ENCODE data around the gene MSL3B.

DNA sequence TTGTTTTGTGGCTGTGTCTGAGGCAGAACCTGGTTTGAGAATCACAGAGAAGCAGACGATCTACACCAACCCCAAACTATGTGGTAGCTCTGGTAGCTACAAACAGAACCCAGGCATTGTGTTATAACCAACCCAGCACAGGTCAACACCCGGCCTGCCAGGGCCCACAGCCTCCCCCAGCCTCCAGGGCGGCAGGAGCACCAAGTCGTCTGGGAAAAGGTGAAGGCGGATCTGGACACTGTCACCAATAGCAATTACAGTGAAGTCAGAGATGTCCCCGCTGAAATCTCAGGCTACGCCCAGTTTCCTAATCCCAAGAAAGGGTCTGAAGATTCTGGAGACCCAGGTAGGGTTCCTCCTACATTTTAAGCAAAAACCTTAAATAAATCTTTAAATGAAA, 17.4 kb downstream of the MSL3B start:
- TF ChIP-seq, protein P1, sequence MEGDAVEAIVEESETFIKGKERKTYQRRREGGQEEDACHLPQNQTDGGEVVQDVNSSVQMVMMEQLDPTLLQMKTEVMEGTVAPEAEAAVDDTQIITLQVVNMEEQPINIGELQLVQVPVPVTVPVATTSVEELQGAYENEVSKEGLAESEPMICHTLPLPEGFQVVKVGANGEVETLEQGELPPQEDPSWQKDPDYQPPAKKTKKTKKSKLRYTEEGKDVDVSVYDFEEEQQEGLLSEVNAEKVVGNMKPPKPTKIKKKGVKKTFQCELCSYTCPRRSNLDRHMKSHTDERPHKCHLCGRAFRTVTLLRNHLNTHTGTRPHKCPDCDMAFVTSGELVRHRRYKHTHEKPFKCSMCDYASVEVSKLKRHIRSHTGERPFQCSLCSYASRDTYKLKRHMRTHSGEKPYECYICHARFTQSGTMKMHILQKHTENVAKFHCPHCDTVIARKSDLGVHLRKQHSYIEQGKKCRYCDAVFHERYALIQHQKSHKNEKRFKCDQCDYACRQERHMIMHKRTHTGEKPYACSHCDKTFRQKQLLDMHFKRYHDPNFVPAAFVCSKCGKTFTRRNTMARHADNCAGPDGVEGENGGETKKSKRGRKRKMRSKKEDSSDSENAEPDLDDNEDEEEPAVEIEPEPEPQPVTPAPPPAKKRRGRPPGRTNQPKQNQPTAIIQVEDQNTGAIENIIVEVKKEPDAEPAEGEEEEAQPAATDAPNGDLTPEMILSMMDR (IDR thresholded peaks at IDR 0.05; ENCODE audit: low read depth, low read length): no peak
- TF ChIP-seq POLR2A (IDR thresholded peaks at IDR 0.05; ENCODE audit: extremely low read depth, insufficient read length): no peak
- TF ChIP-seq, protein P2, sequence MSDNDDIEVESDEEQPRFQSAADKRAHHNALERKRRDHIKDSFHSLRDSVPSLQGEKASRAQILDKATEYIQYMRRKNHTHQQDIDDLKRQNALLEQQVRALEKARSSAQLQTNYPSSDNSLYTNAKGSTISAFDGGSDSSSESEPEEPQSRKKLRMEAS (IDR thresholded peaks at IDR 0.05; ENCODE audit: low read depth, low read length): no peak
